Retinal pigment epithelial cell (primary cell): ENCODE data around the gene ZNF273.
"Not testable (repeated sequence)": the region's sequence is repeated elsewhere in the genome, so short reads cannot be mapped to it uniquely, and the experiment has no call there.

ENCODE experiments used
- DNase-seq: peaks from one replicate; pipeline ENCODE4 v3.0.0-alpha.2; 2010; ENCODE audit warnings: low read depth
- H3K4me3 ChIP-seq: 2 replicates; pipeline ENCODE4 v1.5.1; 2011; ENCODE audit warnings: mild to moderate bottlenecking, low read length, control low read depth, moderate library complexity
- TF ChIP-seq, protein P1 (sequence below): conservative IDR thresholded peaks from 2 replicates; pipeline ENCODE4 v1.5.1; 2011; ENCODE audit warnings: low read depth, low read length, control low read depth, inconsistent platforms

The ZNF273 gene

DNA sequence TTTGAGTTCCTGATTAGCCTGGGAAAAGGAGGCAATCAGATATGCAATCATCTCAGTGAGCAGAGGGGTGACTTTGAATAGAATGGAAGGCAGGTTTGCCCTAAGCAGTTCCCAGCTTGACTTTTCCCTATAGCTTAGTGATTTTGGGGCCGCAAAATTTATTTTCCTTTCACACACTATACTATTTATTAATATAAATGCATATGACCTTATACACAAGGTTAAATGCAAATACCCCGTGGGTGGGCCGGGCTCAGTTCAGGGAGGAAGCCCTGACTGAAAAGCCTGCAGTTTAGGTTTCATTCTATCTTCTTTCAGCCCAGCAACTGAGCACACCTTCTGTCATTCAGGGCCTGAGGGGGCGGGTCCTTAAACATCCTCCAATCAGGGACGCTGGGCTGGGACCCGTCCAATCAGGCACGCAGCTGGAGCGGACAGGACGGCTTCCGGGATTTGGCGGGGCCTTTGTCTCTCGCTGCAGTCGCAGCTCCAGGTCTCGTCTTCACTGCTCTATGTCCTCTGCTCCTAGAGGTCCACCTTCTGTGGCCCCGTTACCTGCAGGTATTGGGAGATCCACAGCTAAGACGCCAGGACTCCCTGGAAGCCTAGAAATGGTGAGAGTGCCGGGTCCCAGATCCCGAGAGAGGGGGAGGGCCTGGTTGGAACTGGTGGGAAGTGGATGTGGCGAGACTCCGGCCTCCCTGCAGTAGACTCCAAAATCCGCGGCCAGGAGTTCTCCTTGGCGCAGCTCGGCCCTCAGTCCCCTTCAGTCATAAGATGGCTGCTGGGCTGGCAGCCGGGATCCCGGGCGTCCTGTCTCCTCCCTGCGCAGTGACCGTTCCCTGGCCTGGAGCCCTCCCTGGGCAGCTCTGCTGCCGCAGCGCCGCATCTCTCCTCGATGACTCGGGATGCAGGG lies at the start of gene ZNF273:
ZNF273 (plus strand) TSS at position 468 of the 916 bp plus-strand sequence; CDS start at position 513, 45 bp downstream.
- peak within 1 kb of the TSS; percentile 93 for H3K4me3 ChIP-seq
- peak; percentile 64 for DNase-seq

DNA sequence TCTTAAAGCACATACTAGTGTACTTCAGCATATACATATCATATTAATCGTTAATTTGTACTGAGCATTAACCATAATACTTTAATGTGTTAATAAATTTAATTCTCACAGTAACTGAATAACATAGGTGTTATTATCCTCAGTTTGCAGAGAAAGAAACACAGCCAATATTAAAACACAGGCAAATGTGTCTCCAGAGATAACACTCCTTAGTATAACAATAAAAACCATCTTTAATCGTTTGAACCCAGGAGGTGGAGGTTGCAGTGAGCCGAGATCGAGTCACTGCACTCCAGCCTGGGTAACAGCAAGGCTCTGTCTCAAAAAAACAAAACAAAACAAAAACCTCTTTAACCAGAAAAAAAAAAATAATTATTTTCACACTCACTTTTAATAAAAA lies 49.4 kb upstream of the ZNF273 start:
- H3K4me3 ChIP-seq: no peak overlapping the region
- TF ChIP-seq, protein P1, sequence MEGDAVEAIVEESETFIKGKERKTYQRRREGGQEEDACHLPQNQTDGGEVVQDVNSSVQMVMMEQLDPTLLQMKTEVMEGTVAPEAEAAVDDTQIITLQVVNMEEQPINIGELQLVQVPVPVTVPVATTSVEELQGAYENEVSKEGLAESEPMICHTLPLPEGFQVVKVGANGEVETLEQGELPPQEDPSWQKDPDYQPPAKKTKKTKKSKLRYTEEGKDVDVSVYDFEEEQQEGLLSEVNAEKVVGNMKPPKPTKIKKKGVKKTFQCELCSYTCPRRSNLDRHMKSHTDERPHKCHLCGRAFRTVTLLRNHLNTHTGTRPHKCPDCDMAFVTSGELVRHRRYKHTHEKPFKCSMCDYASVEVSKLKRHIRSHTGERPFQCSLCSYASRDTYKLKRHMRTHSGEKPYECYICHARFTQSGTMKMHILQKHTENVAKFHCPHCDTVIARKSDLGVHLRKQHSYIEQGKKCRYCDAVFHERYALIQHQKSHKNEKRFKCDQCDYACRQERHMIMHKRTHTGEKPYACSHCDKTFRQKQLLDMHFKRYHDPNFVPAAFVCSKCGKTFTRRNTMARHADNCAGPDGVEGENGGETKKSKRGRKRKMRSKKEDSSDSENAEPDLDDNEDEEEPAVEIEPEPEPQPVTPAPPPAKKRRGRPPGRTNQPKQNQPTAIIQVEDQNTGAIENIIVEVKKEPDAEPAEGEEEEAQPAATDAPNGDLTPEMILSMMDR: no peak
- no peak for DNase-seq

More for the DNA sequence above, at the start of gene ZNF273:
- TF ChIP-seq, protein P1: no peak

DNA sequence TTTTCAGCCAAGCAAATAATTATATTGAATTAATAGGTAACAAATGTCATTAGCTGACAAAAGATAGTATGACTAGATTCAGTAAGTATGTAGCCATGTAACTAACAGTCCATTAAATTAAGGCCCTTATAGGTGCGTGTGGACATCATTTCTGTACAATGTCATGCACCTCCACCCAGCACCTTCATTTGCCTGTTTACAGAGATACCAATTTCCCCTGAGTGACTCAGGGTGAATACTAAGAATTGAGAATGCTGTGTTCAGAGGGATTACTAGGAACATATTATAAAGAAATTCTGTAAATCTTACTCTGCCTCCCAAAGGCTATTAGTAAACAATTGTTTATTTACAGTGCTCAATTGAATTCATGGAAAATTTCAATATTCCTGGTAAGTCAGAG lies 48.1 kb upstream of the ZNF273 start:
- TF ChIP-seq, protein P1: no peak
- no peak overlapping the region for H3K4me3 ChIP-seq
- no peak for DNase-seq

GRCh38 chr7:64863021-64863420 lies 40.1 kb upstream of the ZNF273 start:
- TF ChIP-seq, protein P1: no peak
- no peak for DNase-seq
- H3K4me3 ChIP-seq: no peak overlapping the region

GRCh38 chr7:64863530-64863929 lies 39.5 kb upstream of the ZNF273 start:
- not testable (repeated sequence) for H3K4me3 ChIP-seq, DNase-seq

GRCh38 chr7:64863969-64864368 lies 39.1 kb upstream of the ZNF273 start:
- no peak overlapping the region for H3K4me3 ChIP-seq
- no peak for DNase-seq
- TF ChIP-seq, protein P1: no peak

DNA sequence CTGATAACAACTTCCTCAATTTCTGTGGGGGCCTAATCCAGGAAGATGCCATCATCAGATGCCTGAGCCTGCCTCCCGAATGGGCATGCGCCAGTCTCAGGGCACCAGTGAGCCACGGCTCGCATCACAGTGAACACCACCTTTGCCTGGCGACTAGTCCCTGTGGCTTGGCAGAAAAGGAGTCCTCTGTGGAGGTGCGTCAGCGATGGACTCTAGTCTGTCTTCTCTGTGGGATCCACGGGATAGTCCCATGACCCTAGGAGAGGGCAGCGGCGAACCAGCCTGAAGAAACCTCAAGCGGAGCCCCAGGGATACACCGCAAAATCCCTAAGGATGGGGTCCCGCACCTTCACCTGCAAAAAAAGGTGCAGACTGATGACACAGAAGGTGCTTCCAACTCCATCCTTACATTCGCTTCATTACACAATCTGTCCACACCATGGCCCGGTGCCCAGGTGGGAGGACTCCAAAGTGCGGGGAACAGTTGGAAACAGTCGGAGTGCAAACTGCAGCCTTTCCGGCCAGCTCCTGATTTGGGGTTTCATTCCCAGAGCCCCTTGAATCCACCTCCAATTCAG lies 35.1 kb upstream of the ZNF273 start:
- DNase-seq: no peak

More for the DNA sequence above, 35.1 kb upstream of the ZNF273 start:
- TF ChIP-seq, protein P1: no peak
- H3K4me3 ChIP-seq: no peak overlapping the region
